HCT116 (cell line): ENCODE measurements around the gene SYTL3.

ENCODE experiments used
- CBX3 ChIP-seq: IDR thresholded peaks from 2 replicates; pipeline ENCODE4 v1.6.1; 2012; ENCODE audit warnings: low read depth
- CTCF ChIP-seq, 3 experiments: fragments of 200-600 bp in 1 of 3; sonication (generic) in 1 of 3; IDR thresholded peaks in 2 of 3; conservative IDR thresholded peaks in 1 of 3; 2 replicates each; pipeline ENCODE4 v1.5.1; 2012 to 2017; ENCODE audit warnings: low read depth in 2 of 3, low read length in 2 of 3, antibody characterized with exemption in 1 of 3, borderline replicate concordance in 1 of 3, control low read depth in 1 of 3, mild to moderate bottlenecking in 1 of 3, mixed read lengths in 1 of 3, mixed run types in 1 of 3, moderate library complexity in 1 of 3; ENCODE audit not compliant: insufficient read depth in 1 of 3
- EGR1 ChIP-seq: IDR thresholded peaks from 2 replicates; pipeline ENCODE4 v1.6.1; 2012; ENCODE audit warnings: low read depth
- EZH2 ChIP-seq: fragments of 200-600 bp; sonication (generic); IDR thresholded peaks from 2 replicates; pipeline ENCODE4 v1.6.1; 2017; ENCODE audit warnings: antibody characterized with exemption, mixed run types
- EZH2phosphoT487 ChIP-seq: fragments of 200-600 bp; IDR thresholded peaks from 2 replicates; pipeline ENCODE4 v1.6.1; 2018; ENCODE audit warnings: antibody characterized with exemption, borderline replicate concordance
- FOSL1 ChIP-seq: IDR thresholded peaks from 2 replicates; pipeline ENCODE4 v1.6.1; 2012; ENCODE audit warnings: low read depth
- POLR2A ChIP-seq: IDR thresholded peaks from 2 replicates; pipeline ENCODE4 v1.7.0; 2011; ENCODE audit warnings: borderline replicate concordance; ENCODE audit not compliant: insufficient read depth, insufficient read length; ENCODE audit errors: extremely low read depth
- POLR2AphosphoS5 ChIP-seq: IDR thresholded peaks from 2 replicates; pipeline ENCODE4 v1.6.1; 2011; ENCODE audit warnings: mild to moderate bottlenecking, low read depth, low read length, moderate library complexity
- RAD21 ChIP-seq: IDR thresholded peaks from 2 replicates; pipeline ENCODE4 v1.6.1; 2012; ENCODE audit warnings: low read depth, mild to moderate bottlenecking
- REST ChIP-seq: IDR thresholded peaks from 2 replicates; pipeline ENCODE4 v1.6.1; 2012; ENCODE audit warnings: low read depth
- SIN3A ChIP-seq: IDR thresholded peaks from 2 replicates; pipeline ENCODE4 v1.6.1; 2012; ENCODE audit warnings: low read depth
- YY1 ChIP-seq: IDR thresholded peaks from 2 replicates; pipeline ENCODE4 v1.6.1; 2011; ENCODE audit warnings: low read length, low read depth, moderate library complexity, mild to moderate bottlenecking; ENCODE audit not compliant: insufficient replicate concordance; ENCODE audit errors: extremely low read depth

DNA sequence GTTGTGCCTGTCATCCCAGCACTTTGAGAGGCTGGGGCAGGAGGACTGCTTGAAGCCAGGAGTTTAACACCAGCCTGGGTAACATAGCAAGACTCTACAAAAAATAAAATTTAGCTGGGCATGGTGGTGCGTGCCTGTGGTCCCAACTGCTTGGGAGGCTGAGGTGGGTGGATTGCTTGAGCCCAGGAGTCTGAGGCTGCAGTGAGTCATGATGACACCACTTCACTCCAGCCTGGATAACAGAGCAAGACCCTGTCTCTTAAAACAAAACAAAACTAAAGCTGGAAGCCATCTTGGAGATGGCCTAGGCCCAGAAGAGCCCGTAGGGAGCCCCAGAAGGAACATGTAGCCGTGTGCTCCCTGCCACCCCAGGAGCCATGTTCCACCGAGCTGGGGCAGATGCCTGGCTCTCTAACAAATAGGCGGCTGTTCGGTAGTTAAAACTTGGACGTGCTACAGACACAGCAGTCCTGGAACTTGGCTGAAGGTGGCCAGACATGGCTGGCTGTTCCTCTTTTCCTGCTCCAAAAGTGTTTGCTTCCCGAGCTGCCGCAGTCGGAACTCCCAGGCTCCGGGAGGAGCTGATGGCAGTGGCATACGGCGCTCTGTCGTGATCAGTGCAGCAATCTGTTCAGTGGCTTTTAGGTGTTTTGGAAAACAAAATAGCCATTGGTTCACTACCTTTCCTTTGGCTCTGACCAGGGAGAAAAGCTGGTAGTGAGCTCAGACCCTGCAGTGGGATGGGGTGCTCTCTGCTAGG is 42.3 kb upstream of the SYTL3 start:
- no peak for TF ChIP-seq FOSL1
- TF ChIP-seq POLR2AphosphoS5, result no peak
- TF ChIP-seq POLR2A, result no peak
- TF ChIP-seq YY1, result no peak
- no peak for TF ChIP-seq EGR1
- no peak for TF ChIP-seq CTCF (IDR thresholded peaks at IDR 0.05 in 2 of 3, conservative IDR thresholded peaks at IDR 0.05 in 1 of 3; ENCODE audit: borderline replicate concordance in 1 of 3, insufficient read depth in 1 of 3, low read depth in 2 of 3, low read length in 2 of 3)
- no peak for TF ChIP-seq EZH2
- TF ChIP-seq REST, result no peak
- TF ChIP-seq EZH2phosphoT487, result no peak
- TF ChIP-seq RAD21, result no peak
- TF ChIP-seq SIN3A, result no peak
- no peak for TF ChIP-seq CBX3
